NCI-H2107 treated with DMSO at 0.1 percent for 48 hours (cell line): Measurements from ENCODE around the gene HSPA6.
"Not testable (repeated sequence)": the region's sequence is repeated elsewhere in the genome, so short reads cannot be mapped to it uniquely, and the experiment has no call there.

Source experiments
- DNase-seq: peaks from one replicate; lab custom pipeline; 2025; ENCODE audit not compliant: unreplicated experiment; lab: John Stamatoyannopoulos, UW

Gene HSPA6

GRCh38 chr1:161557506-161558450, 33.4 kb downstream of the HSPA6 start:
- DNase-seq = not testable (repeated sequence)

GRCh38 chr1:161560960-161561715, 36.8 kb downstream of the HSPA6 start:
- not testable (repeated sequence) for DNase-seq

- not testable (repeated sequence) for DNase-seq
Measured at GRCh38 chr1:161562441-161562840, 38.1 kb downstream of the HSPA6 start.

- DNase-seq = not testable (repeated sequence)
Measured at GRCh38 chr1:161563522-161563921, 39.2 kb downstream of the HSPA6 start.

- DNase-seq = not testable (repeated sequence)
Measured at GRCh38 chr1:161566602-161566960, 42.2 kb downstream of the HSPA6 start.

- DNase-seq = not testable (repeated sequence)
Measured at GRCh38 chr1:161571703-161572102, 47.4 kb downstream of the HSPA6 start.
